SIG-M5 treated with dmso at 0.1 percent for 504 hours (cell line): Measurements from ENCODE around the gene MCM8.
"Not testable (repeated sequence)": the region's sequence is repeated elsewhere in the genome, so short reads cannot be mapped to it uniquely, and the experiment has no call there.

Experiments used
- DNase-seq: peaks from one replicate; lab custom pipeline; 2025; ENCODE audit not compliant: unreplicated experiment; lab: John Stamatoyannopoulos, UW

Gene MCM8

GRCh38 chr20:5999783-6000182, 49.3 kb downstream of the MCM8 start:
- no peak for DNase-seq

- no peak for DNase-seq
These were observed 50.4 kb downstream of the MCM8 start for GRCh38 chr20:6000871-6001270.

- no peak for DNase-seq
These were observed 56.1 kb downstream of the MCM8 start for GRCh38 chr20:6006603-6006949.

- peak; percentile 43 for DNase-seq
These were observed 56.7 kb downstream of the MCM8 start for GRCh38 chr20:6007094-6007528.

- DNase-seq = no peak
These were observed 57.2 kb downstream of the MCM8 start for GRCh38 chr20:6007529-6008103.

- DNase-seq = peak; percentile 97
These were observed 57.8 kb downstream of the MCM8 start for GRCh38 chr20:6008254-6008653.

GRCh38 chr20:6012179-6012578, 61.7 kb downstream of the MCM8 start:
- DNase-seq = no peak

- DNase-seq = no peak
These were observed 63.6 kb downstream of the MCM8 start for GRCh38 chr20:6014017-6014416.

GRCh38 chr20:6014957-6015356, 64.5 kb downstream of the MCM8 start:
- no peak for DNase-seq

- no peak for DNase-seq
These were observed 67.0 kb downstream of the MCM8 start for GRCh38 chr20:6017467-6017866.

GRCh38 chr20:6017880-6018279, 67.4 kb downstream of the MCM8 start:
- no peak for DNase-seq

GRCh38 chr20:6024768-6025167, 74.3 kb downstream of the MCM8 start:
- no peak for DNase-seq

GRCh38 chr20:6026051-6026450, 75.6 kb downstream of the MCM8 start:
- no peak for DNase-seq

GRCh38 chr20:6028818-6029217, 78.4 kb downstream of the MCM8 start:
- no peak for DNase-seq

- DNase-seq = no peak
These were observed 79.1 kb downstream of the MCM8 start for GRCh38 chr20:6029538-6029937.

- no peak for DNase-seq
These were observed 80.1 kb downstream of the MCM8 start for GRCh38 chr20:6030453-6031080.

- not testable (repeated sequence) for DNase-seq
These were observed 82.5 kb downstream of the MCM8 start for GRCh38 chr20:6032907-6033306.

- DNase-seq = no peak
These were observed 83.9 kb downstream of the MCM8 start for GRCh38 chr20:6034134-6034969.

- DNase-seq = no peak
These were observed 85.8 kb downstream of the MCM8 start for GRCh38 chr20:6036213-6036612.

GRCh38 chr20:6037082-6037481, 86.6 kb downstream of the MCM8 start:
- no peak for DNase-seq

- no peak for DNase-seq
These were observed 87.8 kb downstream of the MCM8 start for GRCh38 chr20:6038256-6038655.

- no peak for DNase-seq
These were observed 89.3 kb downstream of the MCM8 start for GRCh38 chr20:6039766-6040165.
